K562 (cell line): ENCODE results near the gene GNG7. TPM values are rescaled to one million over a fixed set of nuclear protein-coding genes. Genes with fewer than 3 reads are reported as not detected.

ENCODE experiments used
- ARID2 ChIP-seq: fragments of 450-650 bp; IDR thresholded peaks from 2 replicates; pipeline ENCODE4 v1.6.1; 2017; ENCODE audit warnings: antibody characterized with exemption, mild to moderate bottlenecking
- C11orf30 ChIP-seq: fragments of 450-650 bp; IDR thresholded peaks from 2 replicates; pipeline ENCODE4 v1.6.1; 2016; ENCODE audit warnings: low read depth, mild to moderate bottlenecking
- GABPA ChIP-seq: fragments of 200-800 bp; sonication (Bioruptor generic); conservative IDR thresholded peaks from 2 replicates; pipeline ENCODE4 v1.6.1; 2016; ENCODE audit warnings: low read depth, missing genetic modification characterization, missing compliant biosample characterization
- HDAC3 ChIP-seq: fragments of 450-650 bp; IDR thresholded peaks from 2 replicates; pipeline ENCODE4 v1.6.1; 2018; ENCODE audit warnings: borderline replicate concordance, mild to moderate bottlenecking, moderate library complexity; ENCODE audit not compliant: partially characterized antibody
- HNRNPK ChIP-seq: fragments of 200-400 bp; formaldehyde crosslinking; IDR thresholded peaks from one replicate; pipeline ENCODE4 v1.6.1; 2018; ENCODE audit warnings: mild to moderate bottlenecking, low read depth, low read length; ENCODE audit not compliant: poor library complexity, severe bottlenecking
- KLF13 ChIP-seq: fragments of 450-650 bp; IDR thresholded peaks from 2 replicates; pipeline ENCODE4 v1.6.1; 2016; ENCODE audit warnings: missing genetic modification characterization, low read depth, mild to moderate bottlenecking, missing compliant biosample characterization, moderate library complexity, borderline replicate concordance
- MCM3 ChIP-seq: fragments of 450-650 bp; IDR thresholded peaks from 2 replicates; pipeline ENCODE4 v1.6.1; 2016
- MXI1 ChIP-seq: IDR thresholded peaks from 2 replicates; pipeline ENCODE4 v1.6.1; 2011; ENCODE audit warnings: low read depth, mild to moderate bottlenecking, improper control_type of control experiment, low read length
- NCOA2 ChIP-seq, 2 experiments: fragments of 450-650 bp; IDR thresholded peaks; 2 replicates each; pipeline ENCODE4 v1.6.1; 2018; ENCODE audit warnings: mild to moderate bottlenecking in 2 of 2, moderate library complexity in 1 of 2; ENCODE audit not compliant: partially characterized antibody in 2 of 2
- NEUROD1 ChIP-seq: fragments of 150-350 bp; IDR thresholded peaks from 2 replicates; pipeline ENCODE4 v1.6.1; 2014; ENCODE audit warnings: borderline replicate concordance, low read length, low read depth; ENCODE audit not compliant: partially characterized antibody
- NKRF ChIP-seq: fragments of 450-650 bp; IDR thresholded peaks from 2 replicates; pipeline ENCODE4 v1.6.1; 2016; ENCODE audit warnings: borderline replicate concordance
- RAD21 ChIP-seq, 2 experiments: fragments of 250-450 bp in 1 of 2; fragments of 450-650 bp in 1 of 2; sonication (Bioruptor Pico) in 1 of 2; formaldehyde crosslinking in 1 of 2; IDR thresholded peaks in 1 of 2; conservative IDR thresholded peaks in 1 of 2; 2 replicates each; pipeline versions ENCODE4 v1.4.0 to v1.8.0; 2020 to 2022; ENCODE audit warnings: mild to moderate bottlenecking in 2 of 2, moderate library complexity in 1 of 2
- RERE ChIP-seq: sonication (generic); formaldehyde crosslinking; IDR thresholded peaks from 2 replicates; pipeline ENCODE4 v1.8.0; 2023; ENCODE audit warnings: missing genetic modification reagents, mild to moderate bottlenecking, borderline replicate concordance
- SETDB1 ChIP-seq: IDR thresholded peaks from one replicate; pipeline ENCODE4 v1.6.1; 2012; ENCODE audit warnings: low read length, control low read depth, inconsistent platforms
- SRSF7 ChIP-seq: fragments of 200-400 bp; formaldehyde crosslinking; optimal IDR thresholded peaks from 2 replicates; pipeline ENCODE3; 2017; ENCODE audit warnings: mild to moderate bottlenecking, low read depth, low read length
- STAG1 ChIP-seq: sonication (generic); formaldehyde crosslinking; IDR thresholded peaks from 2 replicates; pipeline ENCODE4 v1.5.0; 2020; ENCODE audit warnings: missing genetic modification reagents, borderline replicate concordance
- VEZF1 ChIP-seq: fragments of 200-800 bp; sonication (Bioruptor generic); IDR thresholded peaks from 2 replicates; pipeline ENCODE4 v1.6.1; 2017; ENCODE audit warnings: missing genetic modification characterization, missing compliant biosample characterization
- ZC3H11A ChIP-seq: IDR thresholded peaks from 2 replicates; pipeline ENCODE4 v1.6.1; 2012; ENCODE audit warnings: low read depth, low read length, improper control_type of control experiment
- ZFP36 ChIP-seq: fragments of 150-350 bp; IDR thresholded peaks from 2 replicates; pipeline ENCODE4 v1.6.1; 2018; ENCODE audit warnings: low read length, low read depth; ENCODE audit not compliant: partially characterized antibody
- ZNF134 ChIP-seq: fragments of 250-450 bp; sonication (Bioruptor Pico); conservative IDR thresholded peaks from 2 replicates; pipeline ENCODE4 v1.4.0; 2020
- ZNF3 ChIP-seq: fragments of 250-450 bp; sonication (Bioruptor Pico); IDR thresholded peaks from 2 replicates; pipeline ENCODE4 v1.5.0; 2021; ENCODE audit warnings: mild to moderate bottlenecking, moderate library complexity
- polyA plus RNA-seq, 8 experiments: library from polyadenylated mRNA; depleted of rRNA in 4 of 8; stranded (reverse) in 5 of 8; unstranded in 3 of 8; fragments of >200 nt; fragmentation: Nextera tagmentation in 2 of 8; fragmentation: Illumina TruSeq in 1 of 8; extraction: Ambion mirVana in 2 of 8; extraction: Trizol in 1 of 8; gene quantifications; 2 replicates each; pipeline versions ENCODE4 v1.2.1 to v1.2.3, GENCODE V29; 2011 to 2014; ENCODE audit warnings: inconsistent platforms in 1 of 8, missing spikeins in 1 of 8
- total RNA-seq, 7 experiments: library from RNA; depleted of rRNA in 6 of 7; stranded (reverse); fragments of >200 nt in 6 of 7; fragmentation: Illumina TruSeq in 2 of 7; extraction: Trizol in 2 of 7; gene quantifications; 2 replicates each; pipeline versions ENCODE4 v1.2.1 to v1.2.3, GENCODE V29; 2011 to 2021; ENCODE audit warnings: low replicate concordance in 1 of 7

The GNG7 gene
- total and polyA plus RNA-seq, 9 of the 15 experiments (the other 6 are each of a cell fraction or from before 2014, with no cell fraction given): 0.01 to 0.20 (median 0.06) TPM; not detected in 1

- TF ChIP-seq HNRNPK: no peak
- TF ChIP-seq NCOA2 (IDR thresholded peaks at IDR 0.05; ENCODE audit: partially characterized antibody in 2 of 2): no peak
- TF ChIP-seq NEUROD1: no peak
- no peak for TF ChIP-seq HDAC3
- peak; percentile 48 for TF ChIP-seq GABPA
- peak; percentile 88 for TF ChIP-seq ZNF3 (CRISPR knock-in tag)
- peak; percentile 60 for TF ChIP-seq C11orf30
- TF ChIP-seq KLF13 (tag): no peak
- no peak for TF ChIP-seq STAG1 (CRISPR knock-in tag)
- TF ChIP-seq SRSF7: no peak
- TF ChIP-seq ZNF134: no peak
- no peak for TF ChIP-seq SETDB1
- TF ChIP-seq MCM3: no peak
- no peak for TF ChIP-seq MXI1
- no peak for TF ChIP-seq NKRF
- TF ChIP-seq VEZF1 (CRISPR knock-in tag): peak; percentile 49; the same call in 1 of the 2 replicates
- no peak for TF ChIP-seq RAD21 (CRISPR knock-in tag; conservative IDR thresholded peaks at IDR 0.05 in 1 of 2, IDR thresholded peaks at IDR 0.05 in 1 of 2)
- TF ChIP-seq RERE (CRISPR knock-in tag): no peak
- TF ChIP-seq ARID2: no peak
- peak; percentile 88 for TF ChIP-seq ZFP36
- no peak for TF ChIP-seq ZC3H11A
Observed at GRCh38 chr19:2552859-2553258, 149.6 kb downstream of the GNG7 start (continued).
